Esophagus muscularis mucosa (tissue), 3 donors: ENCODE measurements around the gene TMEM119.

Experiments used
- CTCF ChIP-seq, 3 experiments: fragments of 200-600 bp in 2 of 3; fragments of 450-650 bp in 1 of 3; sonication (generic) in 2 of 3; IDR thresholded peaks; one replicate each; pipeline ENCODE4 v1.5.1; 2017 to 2019; ENCODE audit warnings: antibody characterized with exemption in 3 of 3, mild to moderate bottlenecking in 2 of 3, moderate library complexity in 1 of 3
- POLR2A ChIP-seq: fragments of 450-650 bp; IDR thresholded peaks from one replicate; pipeline ENCODE4 v1.6.1; 2017; ENCODE audit warnings: antibody characterized with exemption, moderate library complexity, mild to moderate bottlenecking, low read depth
- POLR2AphosphoS5 ChIP-seq, 2 donors: sonication (generic); formaldehyde crosslinking; IDR thresholded peaks; one replicate each; pipeline ENCODE4 v1.6.1; 2017; ENCODE audit warnings: antibody characterized with exemption in 2 of 2

GRCh38 chr12:108611884-108612415, 14.1 kb upstream of the TMEM119 start:
- TF ChIP-seq POLR2A (no peak), POLR2AphosphoS5 (IDR thresholded peaks at IDR 0.05) (no peak), CTCF (IDR thresholded peaks at IDR 0.05) (peak; percentile 31 to 46 (median 42))
